Urinary bladder (tissue), 4 donors: Measurements from ENCODE around the gene TMEM94. TPM values are rescaled to one million over a fixed set of nuclear protein-coding genes. Genes with fewer than 3 reads are reported as not detected.

Source experiments
- DNase-seq: peaks from one replicate; pipeline ENCODE4 v3.0.0-alpha.2; 2015; ENCODE audit errors: extremely low spot score
- H3K27ac ChIP-seq: one replicate; pipeline ENCODE4 v1.5.1; 2013; ENCODE audit warnings: low read depth, mild to moderate bottlenecking, moderate library complexity
- H3K36me3 ChIP-seq: one replicate; pipeline ENCODE4 v1.6.1; 2013; ENCODE audit warnings: mild to moderate bottlenecking, moderate library complexity; ENCODE audit not compliant: insufficient read depth
- H3K4me1 ChIP-seq: one replicate; pipeline ENCODE4 v1.6.1; 2013; ENCODE audit warnings: mild to moderate bottlenecking, moderate library complexity; ENCODE audit not compliant: insufficient read depth
- H3K4me3 ChIP-seq: one replicate; pipeline ENCODE4 v1.5.1; 2013; ENCODE audit warnings: low read depth, low read length
- WGBS: extraction: QIAGEN DNeasy Blood & Tissue Kit; methylation state at CpG from one replicate; pipeline ENCODE4 v1.1.7; 2013; 5-methylcytosine and 5-hydroxymethylcytosine counted together
- polyA plus RNA-seq: library from polyadenylated mRNA; stranded (reverse); fragments of 200-250 nt; gene quantifications from one replicate; pipeline ENCODE4 v1.2.3, GENCODE V29; 2013
- total RNA-seq: library from RNA; depleted of rRNA; stranded (reverse); fragments of >200 nt; gene quantifications from one replicate; pipeline ENCODE4 v1.2.3, GENCODE V29; 2014
- donor health status: healthy with polysubstance abuse.
- donor health status: healthy.

The TMEM94 gene
- total and polyA plus RNA-seq, 2 donors, result 24.9 to 45.8 TPM

GRCh38 chr17:75489511-75489955 lies 33.1 kb downstream of the TMEM94 start:
- no peak overlapping the region for H3K27ac ChIP-seq
- 83% methylated on average over 14 of the region's 14 CpGs for WGBS
- no peak for DNase-seq
- no peak overlapping the region for H3K4me3 ChIP-seq
- H3K36me3 ChIP-seq, result peaks cover 2% of the 10 kb centered on the region
- H3K4me1 ChIP-seq, result no peaks in the 10 kb centered on the region

GRCh38 chr17:75490173-75490743 lies 33.8 kb downstream of the TMEM94 start:
- 83% methylated on average over 14 of the region's 14 CpGs for whole genome bisulfite sequencing
- Histone ChIP-seq H3K36me3 (peaks cover 2% of the 10 kb centered on the region), H3K4me1 (no peaks in the 10 kb centered on the region), H3K27ac (no peak overlapping the region), H3K4me3 (no peak overlapping the region)
- DNase-seq, result no peak

DNA sequence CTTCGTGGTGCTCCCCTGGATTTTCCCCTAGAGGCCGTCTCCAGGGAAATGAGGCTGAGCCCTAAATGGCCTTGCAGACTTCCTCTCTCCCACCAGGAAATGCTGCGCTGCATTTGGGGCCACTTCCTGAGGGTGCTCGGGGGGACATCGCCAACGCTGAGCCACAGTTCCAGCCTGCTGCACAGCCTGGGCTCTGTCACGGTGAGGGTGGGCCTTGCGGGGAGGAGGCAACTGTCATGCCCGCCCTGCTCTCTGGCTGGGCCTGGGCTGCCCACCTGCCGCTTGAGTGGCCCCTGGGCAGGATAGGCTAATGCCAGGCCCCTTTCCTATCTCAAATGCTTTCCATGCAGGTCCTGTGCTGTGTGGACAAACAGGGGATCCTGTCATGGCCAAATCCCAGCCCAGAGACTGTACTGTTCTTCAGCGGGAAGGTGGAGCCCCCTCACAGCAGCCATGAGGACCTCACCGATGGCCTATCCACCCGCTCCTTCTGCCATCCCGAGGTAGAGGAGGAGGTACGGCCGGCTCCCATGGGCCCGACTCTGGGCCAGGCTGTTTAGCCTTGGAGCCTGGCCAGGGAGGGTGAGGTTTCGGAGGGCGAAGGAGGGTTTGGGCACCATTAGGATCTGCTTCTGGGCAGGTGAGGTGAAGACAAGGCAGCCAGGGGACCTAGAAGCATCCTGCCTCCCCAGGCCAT lies 34.7 kb downstream of the TMEM94 start:
- Histone ChIP-seq H3K4me1 (no peaks in the 10 kb centered on the region), H3K4me3 (no peak overlapping the region), H3K36me3 (peaks cover 2% of the 10 kb centered on the region), H3K27ac (no peak overlapping the region)
- no peak for DNase-seq
- 90% methylated on average over 19 of the region's 19 CpGs for WGBS

- Histone ChIP-seq H3K36me3 (peaks cover 4% of the 10 kb centered on the region), H3K4me1 (no peaks in the 10 kb centered on the region)
These were observed 35.2 kb downstream of the TMEM94 start for GRCh38 chr17:75491680-75492079.

GRCh38 chr17:75492555-75493168 lies 36.2 kb downstream of the TMEM94 start:
- peaks cover 6% of the 10 kb centered on the region for H3K36me3 ChIP-seq

More at GRCh38 chr17:75491680-75492079, 35.2 kb downstream of the TMEM94 start:
- no peak for DNase-seq
- WGBS, result 91% methylated on average over 15 of the region's 15 CpGs
- H3K27ac ChIP-seq, result no peak overlapping the region
- H3K4me3 ChIP-seq, result no peak overlapping the region

GRCh38 chr17:75493476-75494129 lies 37.2 kb downstream of the TMEM94 start:
- Histone ChIP-seq H3K27ac (no peak overlapping the region), H3K36me3 (peaks cover 6% of the 10 kb centered on the region), H3K4me3 (no peak overlapping the region), H3K4me1 (no peaks in the 10 kb centered on the region)
- 95% methylated on average over 23 of the region's 23 CpGs for WGBS
- DNase-seq, result no peak

More at GRCh38 chr17:75492555-75493168, 36.2 kb downstream of the TMEM94 start:
- no peak overlapping the region for H3K4me3 ChIP-seq
- 91% methylated on average over 23 of the region's 23 CpGs for WGBS
- no peaks in the 10 kb centered on the region for H3K4me1 ChIP-seq
- H3K27ac ChIP-seq, result no peak overlapping the region
- DNase-seq, result no peak

DNA sequence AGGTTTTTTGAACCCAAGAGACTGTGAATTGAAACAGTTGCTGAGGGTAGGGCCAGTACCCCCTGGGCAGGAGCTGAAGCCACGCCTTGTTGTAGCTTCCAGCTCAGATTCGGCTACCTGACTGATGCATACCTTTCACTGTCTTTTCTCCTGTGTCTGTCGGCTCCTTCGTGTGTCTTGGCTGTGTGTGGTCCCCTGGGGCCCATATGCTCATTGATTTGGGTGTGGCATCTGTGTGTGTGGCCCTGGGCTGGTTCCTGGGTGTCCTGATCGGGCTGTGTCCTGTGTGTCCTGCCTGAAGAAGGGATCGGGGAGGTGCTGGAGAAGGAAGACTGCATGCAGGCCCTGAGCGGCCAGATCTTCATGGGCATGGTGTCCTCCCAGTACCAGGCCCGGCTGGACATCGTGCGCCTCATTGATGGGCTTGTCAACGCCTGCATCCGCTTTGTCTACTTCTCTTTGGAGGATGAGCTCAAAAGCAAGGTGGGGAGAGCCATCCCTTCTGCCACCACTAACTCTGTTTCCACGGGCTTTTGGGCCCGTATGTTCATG lies 38.0 kb downstream of the TMEM94 start:
- Histone ChIP-seq H3K4me3 (no peak overlapping the region), H3K36me3 (peaks cover 6% of the 10 kb centered on the region), H3K4me1 (no peaks in the 10 kb centered on the region), H3K27ac (no peak overlapping the region)
- no peak for DNase-seq
- WGBS, result 89% methylated on average over 14 of the region's 14 CpGs

DNA sequence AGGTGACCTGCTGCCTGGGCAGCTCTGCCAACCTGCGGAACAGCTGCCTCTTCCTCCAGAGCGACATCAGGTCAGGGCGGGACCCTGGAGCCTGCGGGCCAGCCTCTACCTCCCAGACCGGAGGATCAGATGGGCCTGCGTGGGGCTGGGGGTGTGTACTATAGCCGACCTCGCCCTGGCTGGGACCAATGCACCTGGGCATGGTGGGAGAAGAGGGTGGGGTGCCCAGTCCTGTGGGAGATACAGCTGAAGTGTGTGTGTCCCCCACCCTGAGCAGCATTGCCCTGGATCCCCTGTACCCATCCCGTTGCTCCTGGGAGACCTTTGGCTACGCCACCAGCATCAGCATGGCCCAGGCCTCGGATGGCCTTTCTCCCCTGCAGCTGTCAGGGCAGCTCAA lies 39.6 kb downstream of the TMEM94 start:
- Histone ChIP-seq H3K36me3 (peaks cover 6% of the 10 kb centered on the region), H3K4me1 (no peaks in the 10 kb centered on the region), H3K27ac (no peak overlapping the region), H3K4me3 (no peak overlapping the region)
- no peak for DNase-seq
- 95% methylated on average over 11 of the region's 11 CpGs for WGBS

DNA sequence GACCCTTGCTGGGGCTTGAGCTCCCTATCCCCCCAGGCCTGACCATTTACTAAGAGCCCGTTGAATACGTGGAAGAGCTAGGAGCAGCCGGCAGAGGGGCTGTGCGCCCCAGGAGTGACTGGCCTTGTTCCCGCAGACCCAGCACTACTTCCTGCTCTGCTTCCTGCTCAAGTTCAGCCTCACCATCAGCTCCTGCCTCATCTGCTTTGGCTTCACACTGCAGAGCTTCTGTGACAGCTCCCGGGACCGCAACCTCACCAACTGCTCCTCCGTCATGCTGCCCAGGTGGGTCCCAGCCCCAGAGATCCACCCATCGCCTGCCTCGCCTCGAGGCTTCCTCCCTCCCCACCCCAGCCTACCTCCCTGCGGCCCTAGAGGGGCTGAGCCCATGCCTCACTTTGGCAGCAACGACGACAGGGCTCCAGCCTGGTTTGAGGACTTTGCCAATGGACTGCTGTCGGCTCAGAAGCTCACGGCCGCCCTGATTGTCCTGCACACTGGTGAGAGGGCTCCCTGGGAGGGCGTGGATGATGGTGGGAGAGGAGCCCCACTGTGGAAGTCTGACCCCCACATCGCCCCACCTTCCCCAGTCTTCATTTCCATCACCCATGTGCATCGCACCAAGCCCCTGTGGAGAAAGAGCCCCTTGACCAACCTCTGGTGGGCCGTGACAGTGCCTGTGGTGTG lies 41.7 kb downstream of the TMEM94 start:
- Histone ChIP-seq H3K36me3 (peaks cover 4% of the 10 kb centered on the region), H3K4me3 (no peak overlapping the region), H3K27ac (no peak overlapping the region), H3K4me1 (no peaks in the 10 kb centered on the region)
- WGBS, result 81% methylated on average over 21 of the region's 21 CpGs
- DNase-seq, result no peak

- H3K4me1 ChIP-seq, result no peaks in the 10 kb centered on the region
- H3K4me3 ChIP-seq, result no peak overlapping the region
- 55% methylated on average over 16 of the region's 16 CpGs for WGBS
- no peak for DNase-seq
- H3K36me3 ChIP-seq, result peaks cover 4% of the 10 kb centered on the region
- H3K27ac ChIP-seq, result no peak overlapping the region
These were observed 42.3 kb downstream of the TMEM94 start for GRCh38 chr17:75498726-75499213.

DNA sequence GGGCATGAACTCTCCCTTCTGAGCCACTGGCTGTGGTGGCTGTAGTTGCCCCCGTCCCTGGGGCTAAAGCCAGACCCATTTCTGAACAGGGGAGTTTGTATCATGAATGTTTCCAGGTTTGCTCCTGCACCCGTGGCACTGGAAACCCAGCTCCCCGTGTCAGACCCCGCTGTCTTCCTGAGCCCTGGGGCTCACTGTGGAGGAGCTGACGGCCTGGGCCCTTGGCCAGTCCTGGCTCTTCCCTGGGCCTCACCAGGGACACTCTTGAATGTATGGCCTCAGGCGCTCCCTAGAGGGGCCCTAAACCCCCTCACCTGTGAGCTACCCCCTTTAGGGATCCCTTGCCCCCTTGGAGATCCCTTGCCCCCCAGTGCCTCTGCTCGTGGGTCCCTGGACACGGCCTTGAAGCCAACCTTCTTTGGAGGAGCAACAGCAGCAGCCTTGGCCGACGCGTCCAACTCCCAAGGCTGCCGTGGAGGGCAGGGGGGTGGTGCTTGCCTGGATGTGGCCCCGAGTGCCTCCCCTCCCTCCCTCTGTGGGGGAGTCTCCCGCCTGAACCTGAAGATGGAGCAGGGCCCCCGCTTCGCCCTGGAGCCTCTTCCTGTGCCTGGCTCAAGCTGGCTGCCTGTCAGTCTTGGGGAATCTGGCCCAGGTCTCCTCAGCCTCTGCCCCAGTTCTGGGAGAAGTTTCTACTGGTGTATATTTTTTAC lies 43.0 kb downstream of the TMEM94 start:
- peaks cover 4% of the 10 kb centered on the region for H3K36me3 ChIP-seq

DNA sequence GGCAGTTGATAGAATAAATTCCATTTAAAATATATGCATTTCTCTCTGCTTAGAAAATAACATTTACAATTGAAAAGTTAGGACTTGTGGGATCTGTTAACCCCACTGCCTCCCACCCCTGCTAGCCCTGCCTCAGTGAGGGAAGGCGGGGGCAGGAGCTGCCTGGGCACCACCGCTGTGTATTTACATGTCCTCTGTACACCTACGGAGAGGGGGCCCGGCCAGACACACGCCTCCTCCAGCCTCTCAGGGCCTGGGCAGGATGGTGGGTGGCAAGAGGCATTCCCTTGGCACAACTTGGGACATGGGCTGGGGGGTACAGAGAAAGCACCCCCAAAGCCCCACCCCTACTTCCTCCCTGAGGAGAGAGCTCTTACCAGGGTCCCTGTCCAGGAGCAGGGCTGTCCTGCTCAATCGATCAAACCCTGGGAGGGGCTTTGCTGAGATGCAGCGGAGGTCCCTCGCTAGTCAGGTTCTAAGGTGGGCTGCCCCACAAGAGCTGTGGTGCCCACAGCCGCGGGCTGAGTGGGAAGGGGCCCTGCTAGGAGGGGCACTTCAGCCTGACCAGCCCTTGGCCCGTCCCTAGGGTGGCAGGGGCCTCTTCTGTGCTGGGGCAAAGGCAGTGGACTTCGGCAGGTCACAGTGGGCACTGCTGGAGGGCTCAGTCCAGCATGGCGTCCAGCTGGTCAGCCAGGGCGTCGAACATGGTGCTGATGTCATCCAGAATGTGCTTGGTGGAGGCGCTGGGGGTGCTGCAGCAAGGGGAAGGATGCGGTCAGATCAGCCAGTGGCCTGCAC lies 44.2 kb downstream of the TMEM94 start:
- H3K4me3 ChIP-seq, result no peak overlapping the region
- peaks cover 4% of the 10 kb centered on the region for H3K36me3 ChIP-seq
- no peak for DNase-seq
- no peaks in the 10 kb centered on the region for H3K4me1 ChIP-seq
- H3K27ac ChIP-seq, result no peak overlapping the region
- 88% methylated on average over 17 of the region's 17 CpGs for WGBS

More for the DNA sequence above, 43.0 kb downstream of the TMEM94 start:
- WGBS, result 53% methylated on average over 16 of the region's 16 CpGs
- no peak overlapping the region for H3K27ac ChIP-seq
- no peak for DNase-seq
- no peaks in the 10 kb centered on the region for H3K4me1 ChIP-seq
- no peak overlapping the region for H3K4me3 ChIP-seq
